ENCODE results near the gene C17orf67. TPM values are rescaled to one million over a fixed set of nuclear protein-coding genes. Genes with fewer than 3 reads are reported as not detected.

C17orf67 gene
- total and polyA plus RNA-seq, 2 of the 13 experiments (the other 11 are each of a cell fraction or from before 2014, with no cell fraction given) = 0.41 to 0.86 TPM

- TF ChIP-seq HNRNPUL1 (IDR thresholded peaks at IDR 0.05; ENCODE audit: low read depth, low read length) = no peak
Measured at GRCh38 chr17:56779898-56780777, 53.6 kb downstream of the C17orf67 start (continued).

GRCh38 chr17:56779322-56779721 is 54.4 kb downstream of the C17orf67 start:
- BruUV-seq (replicated peaks) = no TSS peak
- in situ Hi-C loops (cut with HindIII; ENCODE audit: extremely low pct_ligation_motif_present, low pct_unique_long_range_greater_than_20kb) (no loop called here), intact Hi-C loops (cut with micrococcal nuclease; ENCODE audit: unreplicated experiment) (no loop called here)
- WGBS (ENCODE audit: low lambda C conversion rate) = 51% methylated on average over 4 of the region's 4 CpGs
- POLR2A ChIA-PET = no interaction called here
- Histone ChIP-seq H3K36me3 (replicated peaks in 1 of 2; ENCODE audit: control insufficient read depth in 1 of 2, insufficient read depth in 2 of 2, low read length in 2 of 2) (no peaks in the 10 kb centered on the region), H3K9me3 (ENCODE audit: low read length) (no peaks in the 10 kb centered on the region), H3K27me3 (ENCODE audit: control insufficient read depth in 1 of 2, insufficient read depth in 2 of 2, low read length in 2 of 2) (peaks cover 0 to 51% of the 10 kb centered on the region in 2 experiments; a peak in 4 of 5 replicates), H3K4me3 (replicated peaks in 1 of 3; ENCODE audit: insufficient read depth in 1 of 3, low read depth in 2 of 3, low read length in 3 of 3) (no peak overlapping the region), H3K27ac (ENCODE audit: extremely low read length, insufficient read depth, low read length) (no peak overlapping the region), H4K20me1 (ENCODE audit: insufficient read depth, low read length) (no peaks in the 10 kb centered on the region), H3K4me1 (ENCODE audit: insufficient read depth, low read length) (peaks cover 12% of the 10 kb centered on the region), H3K79me2 (ENCODE audit: insufficient read depth, low read length) (no peaks in the 10 kb centered on the region), H2AFZ (ENCODE audit: low read length) (no peak overlapping the region), H3K4me2 (ENCODE audit: low read depth, low read length) (no peak overlapping the region), H3K9ac (ENCODE audit: insufficient read depth, low read depth, low read length) (no peak overlapping the region)
- CTCF ChIA-PET (ENCODE audit: low intra/inter-chr PET ratio, low total read pairs) = interaction anchor here (3.3 kb wide), 1 partner anchor 186 kb away, joined by 27 read pairs; the partner anchor contains the start of gene NOG
- no peak for DNase-seq (ENCODE audit: low spot score)
- FAIRE-seq = no peak
- no peak for ATAC-seq
- TF ChIP-seq, protein P1, sequence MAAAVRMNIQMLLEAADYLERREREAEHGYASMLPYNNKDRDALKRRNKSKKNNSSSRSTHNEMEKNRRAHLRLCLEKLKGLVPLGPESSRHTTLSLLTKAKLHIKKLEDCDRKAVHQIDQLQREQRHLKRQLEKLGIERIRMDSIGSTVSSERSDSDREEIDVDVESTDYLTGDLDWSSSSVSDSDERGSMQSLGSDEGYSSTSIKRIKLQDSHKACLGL (CRISPR knock-in tag; IDR thresholded peaks at IDR 0.05) = no peak
- TF ChIP-seq ZBTB1 (CRISPR knock-in tag; IDR thresholded peaks at IDR 0.05; ENCODE audit: borderline replicate concordance) (no peak), ZNF800 (CRISPR knock-in tag; IDR thresholded peaks at IDR 0.05) (no peak), ARNT (IDR thresholded peaks at IDR 0.05) (no peak), SIN3B (IDR thresholded peaks at IDR 0.05; ENCODE audit: low read length) (no peak), ZNF556 (CRISPR knock-in tag; IDR thresholded peaks at IDR 0.05; ENCODE audit: borderline replicate concordance) (no peak), ZNF512B (CRISPR knock-in tag; IDR thresholded peaks at IDR 0.05; ENCODE audit: borderline replicate concordance) (no peak), SMYD3 (CRISPR knock-in tag; IDR thresholded peaks at IDR 0.05) (no peak)
- TF ChIP-seq, protein P2, sequence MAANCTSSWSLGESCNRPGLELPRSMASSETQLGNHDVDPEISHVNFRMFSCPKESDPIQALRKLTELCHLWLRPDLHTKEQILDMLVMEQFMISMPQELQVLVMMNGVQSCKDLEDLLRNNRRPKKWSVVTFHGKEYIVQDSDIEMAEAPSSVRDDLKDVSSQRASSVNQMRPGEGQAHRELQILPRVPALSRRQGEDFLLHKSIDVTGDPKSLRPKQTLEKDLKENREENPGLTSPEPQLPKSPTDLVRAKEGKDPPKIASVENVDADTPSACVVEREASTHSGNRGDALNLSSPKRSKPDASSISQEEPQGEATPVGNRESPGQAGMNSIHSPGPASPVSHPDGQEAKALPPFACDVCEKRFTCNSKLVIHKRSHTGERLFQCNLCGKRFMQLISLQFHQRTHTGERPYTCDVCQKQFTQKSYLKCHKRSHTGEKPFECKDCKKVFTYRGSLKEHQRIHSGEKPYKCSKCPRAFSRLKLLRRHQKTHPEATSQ (CRISPR knock-in tag; IDR thresholded peaks at IDR 0.05; ENCODE audit: borderline replicate concordance) = no peak
